Astrocyte of the cerebellum (primary cell): ENCODE measurements around the gene FCRL4.

ENCODE experiments used
- DNase-seq: peaks from one replicate; pipeline ENCODE4 v3.0.0-alpha.2; 2011; ENCODE audit warnings: low read depth
- H3K4me3 ChIP-seq: 2 replicates; pipeline ENCODE4 v1.5.1; 2011; ENCODE audit warnings: mild to moderate bottlenecking, low read depth, low read length, moderate library complexity
- CTCF ChIP-seq: IDR thresholded peaks from 2 replicates; pipeline ENCODE4 v1.5.1; 2012; ENCODE audit warnings: low read length, low read depth, moderate library complexity, mild to moderate bottlenecking; ENCODE audit errors: missing control alignments
- in situ Hi-C: cut with HindIII; loops from 2 replicates; pipeline ENCODE4 v1.10.0; 2017; ENCODE audit warnings: low sequenced_read_pairs

Gene FCRL4

DNA sequence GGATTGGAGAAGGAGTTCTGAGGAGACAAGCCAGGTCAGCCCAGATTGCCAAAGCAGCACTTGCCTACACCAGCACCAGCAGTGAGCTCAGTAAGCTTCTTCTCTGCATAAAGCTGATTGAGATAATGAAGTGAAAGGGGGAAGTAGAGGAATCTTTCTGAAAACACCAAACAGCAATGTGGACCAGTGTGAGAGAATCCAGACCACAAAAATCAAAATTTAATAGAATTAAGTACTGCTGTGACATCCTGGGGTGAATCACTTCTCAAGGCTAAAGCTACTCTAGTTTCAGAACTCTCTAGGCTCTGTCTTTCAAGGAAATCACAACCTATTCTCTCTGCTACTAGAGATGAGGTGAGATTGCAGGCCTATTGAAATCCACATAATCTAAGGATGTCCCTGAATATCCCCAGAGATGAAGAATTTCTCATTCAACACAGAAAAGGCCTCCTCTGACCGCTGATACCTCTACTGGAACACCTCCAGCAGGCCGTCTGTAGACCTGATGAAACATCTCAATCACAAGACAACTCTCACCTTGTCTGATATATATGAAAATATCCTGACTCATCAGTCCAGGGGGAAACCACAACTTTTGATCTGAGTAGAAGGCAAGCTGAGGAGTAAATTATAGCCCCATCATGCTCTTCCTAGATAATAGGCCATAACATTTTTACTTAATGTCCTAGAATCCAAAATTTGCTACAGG lies at the start of gene FCRL4:
Gene FCRL4 (minus strand): TSS at position 127 of the 709 bp plus-strand sequence. CDS start 141 bp downstream, outside the sequence.
- in situ Hi-C loops: no loop called here
- H3K4me3 ChIP-seq: no peak within 1 kb of the TSS
- TF ChIP-seq CTCF: no peak
- no peak for DNase-seq

- H3K4me3 ChIP-seq: no peak overlapping the region
- no peak for TF ChIP-seq CTCF
- in situ Hi-C loops: no loop called here
- DNase-seq: no peak
Measured at GRCh38 chr1:157646144-157646543, 48.3 kb upstream of the FCRL4 start.

- no peak for TF ChIP-seq CTCF
- H3K4me3 ChIP-seq: no peak overlapping the region
- no peak for DNase-seq
- in situ Hi-C loops: no loop called here
Measured at GRCh38 chr1:157641177-157641576, 43.3 kb upstream of the FCRL4 start.

DNA sequence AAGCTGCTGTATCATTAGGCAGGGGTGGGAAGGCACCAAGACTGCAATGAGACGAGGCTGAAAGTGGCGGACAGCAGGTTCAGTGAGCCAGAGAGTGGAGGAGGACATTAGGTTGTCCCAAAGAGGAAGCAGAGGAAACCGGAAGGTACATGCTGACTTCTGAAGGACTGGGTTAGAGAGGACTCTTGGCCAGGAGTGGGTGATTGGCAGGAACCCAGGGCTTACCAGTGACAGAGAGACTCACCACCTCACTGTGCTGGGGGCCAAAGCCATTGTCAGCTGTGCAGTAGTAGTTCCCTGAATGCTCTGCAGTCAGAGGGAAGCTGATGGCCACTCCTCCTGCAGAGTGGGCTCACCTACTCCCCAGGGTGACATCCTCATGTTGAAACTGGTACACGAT lies 41.9 kb upstream of the FCRL4 start:
- in situ Hi-C loops: no loop called here
- no peak overlapping the region for H3K4me3 ChIP-seq
- no peak for DNase-seq
- TF ChIP-seq CTCF: no peak

DNA sequence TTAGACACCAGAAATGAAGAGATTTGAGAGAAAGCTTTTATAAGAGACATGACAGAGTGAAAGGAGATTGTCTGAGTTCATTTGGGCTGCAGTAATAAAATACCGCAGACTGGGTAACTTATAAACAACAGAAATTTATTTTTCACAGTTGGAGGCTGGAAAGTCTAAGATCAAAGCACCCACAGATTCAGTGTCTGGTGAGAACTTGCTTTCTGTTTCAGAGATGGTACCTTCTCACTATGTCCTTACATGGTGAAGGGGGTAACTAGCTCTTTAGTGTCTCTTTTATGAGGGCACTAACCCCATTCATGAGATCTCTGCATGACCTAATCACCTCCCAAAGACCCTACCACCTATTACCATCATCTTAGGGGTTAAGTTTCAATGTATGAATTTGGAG lies 30.9 kb upstream of the FCRL4 start:
- in situ Hi-C loops: no loop called here
- no peak overlapping the region for H3K4me3 ChIP-seq
- no peak for DNase-seq
- TF ChIP-seq CTCF: no peak

DNA sequence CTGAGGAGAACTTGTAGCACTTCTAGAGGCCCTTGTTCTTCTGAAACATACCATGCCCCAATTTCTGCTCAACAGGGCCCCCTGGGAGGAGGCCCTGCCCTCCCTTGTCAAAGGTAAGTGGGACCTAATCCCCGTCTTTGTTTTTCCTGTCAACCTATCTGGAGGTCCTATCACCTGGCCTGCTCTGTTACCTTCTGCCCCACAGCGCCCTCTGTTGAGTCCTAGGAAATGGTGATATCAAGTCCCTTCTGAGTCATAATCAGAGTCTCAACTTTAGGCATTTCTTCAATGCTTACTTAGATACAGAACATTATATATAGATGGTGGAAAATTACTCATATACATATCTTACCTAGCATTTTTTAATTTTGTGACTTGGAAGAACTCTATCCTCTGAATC lies 28.2 kb upstream of the FCRL4 start:
- in situ Hi-C loops: no loop called here
- no peak for TF ChIP-seq CTCF
- no peak for DNase-seq
- no peak overlapping the region for H3K4me3 ChIP-seq
